BJ (cell line): ENCODE measurements around the gene PXK. TPM values are rescaled to one million over a fixed set of nuclear protein-coding genes. Genes with fewer than 3 reads are reported as not detected.

Experiments used
- CTCF ChIA-PET: fragments of 350-600 bp; formaldehyde crosslinking; extraction: SDS; loops from one replicate; lab custom pipeline; 2021; ENCODE audit warnings: antibody characterized with exemption, inconsistent platforms; lab: Yijun Ruan, JAX
- POLR2A ChIA-PET: fragments of 300-600 bp; sonication (Branson Sonifier 250); formaldehyde crosslinking; extraction: SDS; loops from one replicate; lab custom pipeline; 2021; ENCODE audit warnings: antibody characterized with exemption; lab: Charles Lee
- DNase-seq: peaks from one replicate; pipeline ENCODE4 v3.0.0-alpha.2; 2011; ENCODE audit warnings: low read depth
- H3K27me3 ChIP-seq: 2 replicates; pipeline ENCODE4 v1.6.0; 2011; ENCODE audit warnings: low read length; ENCODE audit not compliant: control insufficient read depth, insufficient read depth
- H3K36me3 ChIP-seq: 2 replicates; pipeline ENCODE4 v1.5.1; 2011; ENCODE audit warnings: low read length; ENCODE audit not compliant: control insufficient read depth, insufficient read depth
- H3K4me3 ChIP-seq: 2 replicates; pipeline ENCODE4 v1.5.1; 2011; ENCODE audit warnings: low read depth, mild to moderate bottlenecking, control low read depth, low read length
- polyA plus RNA-seq: library from polyadenylated mRNA; depleted of rRNA; stranded (reverse); fragments of >200 nt; gene quantifications from 2 replicates; pipeline ENCODE4 v1.2.3, GENCODE V29; 2011
- TF ChIP-seq, protein P1 (sequence below): IDR thresholded peaks from 2 replicates; pipeline ENCODE4 v1.5.1; 2011; ENCODE audit warnings: low read depth, mild to moderate bottlenecking, control low read depth, inconsistent platforms, low read length, moderate library complexity; ENCODE audit not compliant: insufficient read depth

PXK gene
- polyA plus RNA-seq, 1 experiment, result 36.4 TPM

GRCh38 chr3:58298190-58298589 lies 34.5 kb upstream of the PXK start:
- TF ChIP-seq, protein P1, sequence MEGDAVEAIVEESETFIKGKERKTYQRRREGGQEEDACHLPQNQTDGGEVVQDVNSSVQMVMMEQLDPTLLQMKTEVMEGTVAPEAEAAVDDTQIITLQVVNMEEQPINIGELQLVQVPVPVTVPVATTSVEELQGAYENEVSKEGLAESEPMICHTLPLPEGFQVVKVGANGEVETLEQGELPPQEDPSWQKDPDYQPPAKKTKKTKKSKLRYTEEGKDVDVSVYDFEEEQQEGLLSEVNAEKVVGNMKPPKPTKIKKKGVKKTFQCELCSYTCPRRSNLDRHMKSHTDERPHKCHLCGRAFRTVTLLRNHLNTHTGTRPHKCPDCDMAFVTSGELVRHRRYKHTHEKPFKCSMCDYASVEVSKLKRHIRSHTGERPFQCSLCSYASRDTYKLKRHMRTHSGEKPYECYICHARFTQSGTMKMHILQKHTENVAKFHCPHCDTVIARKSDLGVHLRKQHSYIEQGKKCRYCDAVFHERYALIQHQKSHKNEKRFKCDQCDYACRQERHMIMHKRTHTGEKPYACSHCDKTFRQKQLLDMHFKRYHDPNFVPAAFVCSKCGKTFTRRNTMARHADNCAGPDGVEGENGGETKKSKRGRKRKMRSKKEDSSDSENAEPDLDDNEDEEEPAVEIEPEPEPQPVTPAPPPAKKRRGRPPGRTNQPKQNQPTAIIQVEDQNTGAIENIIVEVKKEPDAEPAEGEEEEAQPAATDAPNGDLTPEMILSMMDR, result no peak
- POLR2A ChIA-PET, result no interaction called here
- no peaks in the 10 kb centered on the region for H3K36me3 ChIP-seq
- DNase-seq, result no peak
- H3K4me3 ChIP-seq, result no peak overlapping the region
- CTCF ChIA-PET, result interaction anchor here (6.1 to 11.4 kb wide), 2 partner anchors 111 to 119 kb away, joined by 71 to 240 read pairs; no protein-coding TSS in a partner anchor
- H3K27me3 ChIP-seq, result peaks cover 5% of the 10 kb centered on the region

DNA sequence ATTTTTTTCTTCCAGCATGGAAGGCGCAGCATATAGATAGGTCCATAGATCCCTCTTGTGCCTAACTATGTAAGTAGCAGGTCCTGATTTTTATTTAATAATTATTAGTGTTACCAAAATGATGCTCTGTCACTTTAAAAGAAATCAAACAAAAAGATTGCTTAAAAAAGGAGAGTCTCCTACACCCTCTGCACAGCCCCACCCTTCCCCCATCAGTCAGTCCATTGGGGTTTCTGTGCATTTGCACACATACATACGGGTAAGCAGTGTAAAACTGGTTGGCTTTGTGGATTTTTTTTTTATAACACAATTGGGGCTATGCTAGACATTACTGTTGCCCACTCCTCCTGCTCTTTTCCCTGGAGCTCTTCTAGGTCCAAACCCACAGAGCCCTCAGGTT lies 33.6 kb upstream of the PXK start:
- CTCF ChIA-PET, result interaction anchor here (0.9 to 11.4 kb wide), 14 partner anchors 19 to 291 kb away, joined by 3 to 240 read pairs (median 6); partner anchors contain the start of gene FLNB
- POLR2A ChIA-PET, result interaction anchor here (0.6 kb wide), 1 partner anchor 315 kb away, joined by 19 read pairs; no protein-coding TSS in a partner anchor

GRCh38 chr3:58299839-58300516 lies 32.7 kb upstream of the PXK start:
- H3K27me3 ChIP-seq, result peaks cover 5% of the 10 kb centered on the region
- no peaks in the 10 kb centered on the region for H3K36me3 ChIP-seq
- ChIA-PET CTCF (interaction anchor here (0.6 to 11.4 kb wide), 27 partner anchors 8 to 292 kb away, joined by 3 to 240 read pairs (median 4); partner anchors contain the start of genes DNASE1L3 and FLNB), POLR2A (no interaction called here)
- H3K4me3 ChIP-seq, result no peak overlapping the region
- TF ChIP-seq, protein P1, result peak; percentile 55
- no peak for DNase-seq

More for the DNA sequence above, 33.6 kb upstream of the PXK start:
- Histone ChIP-seq H3K36me3 (no peaks in the 10 kb centered on the region), H3K27me3 (peaks cover 5% of the 10 kb centered on the region), H3K4me3 (no peak overlapping the region)
- DNase-seq, result no peak
- TF ChIP-seq, protein P1, result no peak

- Histone ChIP-seq H3K4me3 (peak within 1 kb of the TSS; percentile 77), H3K27me3 (peaks cover 3% of the 10 kb centered on the region; the same call in 1 of the 2 replicates), H3K36me3 (peaks cover 2% of the 10 kb centered on the region; the same call in 1 of the 2 replicates)
- peak; percentile 75 for DNase-seq
- TF ChIP-seq, protein P1, result peak; percentile 97
- ChIA-PET POLR2A (interaction anchor here (0.5 to 0.6 kb wide), 3 partner anchors 12 to 310 kb away, joined by 3 to 7 read pairs (median 3); partner anchors contain the start of gene PXK), CTCF (interaction anchor here (0.7 to 6.4 kb wide), 59 partner anchors 12 to 325 kb away, joined by 3 to 69 read pairs (median 4); partner anchors contain the start of genes ABHD6, ACOX2, KCTD6 and PXK)
Measured at GRCh38 chr3:58305882-58306711, 26.6 kb upstream of the PXK start, which contains the start of the genes HTD2 and RPP14. TSS of gene HTD2 (plus strand) at chr3:58306520. CDS start at chr3:58317614, 11,094 bp downstream. TSS of gene RPP14 (plus strand) at chr3:58306245. CDS start at chr3:58310330, 4,085 bp downstream.
